ENCODE results near the gene SSTR5.

DNA sequence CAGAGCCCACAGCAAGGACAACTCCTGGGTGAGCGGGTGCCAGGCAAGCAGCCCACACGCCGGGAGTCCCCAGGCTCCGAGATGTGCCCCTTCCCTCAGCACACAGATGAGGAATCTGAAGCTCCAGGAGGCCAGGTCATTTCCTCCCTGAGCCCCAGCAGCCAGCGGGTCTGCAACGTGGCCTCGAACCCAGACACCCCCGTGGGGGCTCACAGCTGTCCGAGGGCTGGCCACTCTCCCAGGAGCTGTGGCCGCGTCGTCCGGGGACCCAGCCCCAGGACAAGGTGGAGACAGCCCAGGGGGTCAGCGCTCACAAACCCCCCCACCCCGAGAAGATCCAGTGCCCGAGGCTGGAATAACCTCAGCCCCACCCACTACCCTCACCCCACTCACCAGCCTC is 40.9 kb downstream of the SSTR5 start:
- TF ChIP-seq, protein P1, sequence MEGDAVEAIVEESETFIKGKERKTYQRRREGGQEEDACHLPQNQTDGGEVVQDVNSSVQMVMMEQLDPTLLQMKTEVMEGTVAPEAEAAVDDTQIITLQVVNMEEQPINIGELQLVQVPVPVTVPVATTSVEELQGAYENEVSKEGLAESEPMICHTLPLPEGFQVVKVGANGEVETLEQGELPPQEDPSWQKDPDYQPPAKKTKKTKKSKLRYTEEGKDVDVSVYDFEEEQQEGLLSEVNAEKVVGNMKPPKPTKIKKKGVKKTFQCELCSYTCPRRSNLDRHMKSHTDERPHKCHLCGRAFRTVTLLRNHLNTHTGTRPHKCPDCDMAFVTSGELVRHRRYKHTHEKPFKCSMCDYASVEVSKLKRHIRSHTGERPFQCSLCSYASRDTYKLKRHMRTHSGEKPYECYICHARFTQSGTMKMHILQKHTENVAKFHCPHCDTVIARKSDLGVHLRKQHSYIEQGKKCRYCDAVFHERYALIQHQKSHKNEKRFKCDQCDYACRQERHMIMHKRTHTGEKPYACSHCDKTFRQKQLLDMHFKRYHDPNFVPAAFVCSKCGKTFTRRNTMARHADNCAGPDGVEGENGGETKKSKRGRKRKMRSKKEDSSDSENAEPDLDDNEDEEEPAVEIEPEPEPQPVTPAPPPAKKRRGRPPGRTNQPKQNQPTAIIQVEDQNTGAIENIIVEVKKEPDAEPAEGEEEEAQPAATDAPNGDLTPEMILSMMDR (IDR thresholded peaks at IDR 0.05): no peak
- no peak for TF ChIP-seq POLR2A (IDR thresholded peaks at IDR 0.05)
